Parathyroid adenoma (tissue), 2 donors: Measurements from ENCODE around the gene PUM1.
"Not testable (repeated sequence)": the region's sequence is repeated elsewhere in the genome, so short reads cannot be mapped to it uniquely, and the experiment has no call there.

Experiments used
- H2AFZ ChIP-seq: fragments of 300-600 bp; sonication (generic); one replicate; pipeline ENCODE4 v1.7.0; 2017; ENCODE audit warnings: antibody characterized with exemption, mild to moderate bottlenecking
- H3K27ac ChIP-seq: fragments of 300-600 bp; sonication (generic); one replicate; pipeline ENCODE4 v1.7.0; 2017
- H3K27me3 ChIP-seq: fragments of 300-600 bp; sonication (generic); one replicate; pipeline ENCODE4 v1.7.0; 2017; ENCODE audit warnings: low read length; ENCODE audit not compliant: control insufficient read depth, insufficient read depth
- H3K36me3 ChIP-seq: fragments of 300-600 bp; sonication (generic); one replicate; pipeline ENCODE4 v1.7.0; 2017; ENCODE audit warnings: low read length; ENCODE audit not compliant: control insufficient read depth, insufficient read depth
- H3K4me1 ChIP-seq: fragments of 300-600 bp; sonication (generic); one replicate; pipeline ENCODE4 v1.7.0; 2017; ENCODE audit warnings: control low read depth
- H3K4me2 ChIP-seq: fragments of 300-600 bp; sonication (generic); one replicate; pipeline ENCODE4 v1.7.0; 2017; ENCODE audit warnings: low read length
- H3K4me3 ChIP-seq: fragments of 300-600 bp; sonication (generic); one replicate; pipeline ENCODE4 v1.7.0; 2017; ENCODE audit warnings: low read depth, low read length
- H3K79me2 ChIP-seq: fragments of 300-600 bp; sonication (generic); one replicate; pipeline ENCODE4 v1.7.0; 2017; ENCODE audit warnings: control low read depth
- H3K9ac ChIP-seq: fragments of 300-600 bp; sonication (generic); one replicate; pipeline ENCODE4 v1.7.0; 2017; ENCODE audit warnings: mild to moderate bottlenecking
- H3K9me3 ChIP-seq: fragments of 300-600 bp; sonication (generic); one replicate; pipeline ENCODE4 v1.7.0; 2017; ENCODE audit warnings: low read length; ENCODE audit not compliant: control insufficient read depth
- TF ChIP-seq, protein P1 (sequence below): fragments of 300-600 bp; sonication (generic); IDR thresholded peaks from one replicate; pipeline ENCODE4 v1.7.0; 2017; ENCODE audit warnings: antibody characterized with exemption, mild to moderate bottlenecking
- donor health status: primary hyperparathyroidism.

PUM1 gene

DNA sequence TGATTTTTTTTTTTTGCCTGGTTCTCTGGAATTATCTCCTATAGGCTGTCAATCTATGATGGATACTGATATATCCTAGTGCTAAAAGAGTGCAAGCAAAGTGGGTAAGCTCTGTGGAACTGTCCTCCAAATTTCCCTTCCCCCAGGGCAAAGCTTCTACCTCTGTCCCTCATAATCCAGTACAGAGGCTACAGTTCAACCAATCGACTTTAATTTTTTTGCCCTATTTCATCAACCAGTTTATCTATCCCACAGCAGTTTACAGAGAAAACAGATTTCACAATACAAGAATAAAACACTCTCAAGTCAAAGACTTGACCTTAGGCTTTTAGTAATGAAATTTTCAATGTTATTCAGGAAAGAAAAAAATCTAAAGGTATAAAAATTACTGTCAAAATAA, 13.9 kb downstream of the PUM1 start:
- H3K4me3 ChIP-seq = no peak overlapping the region
- no peak overlapping the region for H3K4me2 ChIP-seq
- H3K27me3 ChIP-seq = no peaks in the 10 kb centered on the region
- no peak overlapping the region for H3K9ac ChIP-seq
- peaks cover 10% of the 10 kb centered on the region for H3K4me1 ChIP-seq
- no peaks in the 10 kb centered on the region for H3K9me3 ChIP-seq
- TF ChIP-seq, protein P1, sequence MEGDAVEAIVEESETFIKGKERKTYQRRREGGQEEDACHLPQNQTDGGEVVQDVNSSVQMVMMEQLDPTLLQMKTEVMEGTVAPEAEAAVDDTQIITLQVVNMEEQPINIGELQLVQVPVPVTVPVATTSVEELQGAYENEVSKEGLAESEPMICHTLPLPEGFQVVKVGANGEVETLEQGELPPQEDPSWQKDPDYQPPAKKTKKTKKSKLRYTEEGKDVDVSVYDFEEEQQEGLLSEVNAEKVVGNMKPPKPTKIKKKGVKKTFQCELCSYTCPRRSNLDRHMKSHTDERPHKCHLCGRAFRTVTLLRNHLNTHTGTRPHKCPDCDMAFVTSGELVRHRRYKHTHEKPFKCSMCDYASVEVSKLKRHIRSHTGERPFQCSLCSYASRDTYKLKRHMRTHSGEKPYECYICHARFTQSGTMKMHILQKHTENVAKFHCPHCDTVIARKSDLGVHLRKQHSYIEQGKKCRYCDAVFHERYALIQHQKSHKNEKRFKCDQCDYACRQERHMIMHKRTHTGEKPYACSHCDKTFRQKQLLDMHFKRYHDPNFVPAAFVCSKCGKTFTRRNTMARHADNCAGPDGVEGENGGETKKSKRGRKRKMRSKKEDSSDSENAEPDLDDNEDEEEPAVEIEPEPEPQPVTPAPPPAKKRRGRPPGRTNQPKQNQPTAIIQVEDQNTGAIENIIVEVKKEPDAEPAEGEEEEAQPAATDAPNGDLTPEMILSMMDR = no peak
- H2AFZ ChIP-seq = no peak overlapping the region
- H3K36me3 ChIP-seq = no peaks in the 10 kb centered on the region
- H3K79me2 ChIP-seq = peaks cover 54% of the 10 kb centered on the region
- no peak overlapping the region for H3K27ac ChIP-seq

DNA sequence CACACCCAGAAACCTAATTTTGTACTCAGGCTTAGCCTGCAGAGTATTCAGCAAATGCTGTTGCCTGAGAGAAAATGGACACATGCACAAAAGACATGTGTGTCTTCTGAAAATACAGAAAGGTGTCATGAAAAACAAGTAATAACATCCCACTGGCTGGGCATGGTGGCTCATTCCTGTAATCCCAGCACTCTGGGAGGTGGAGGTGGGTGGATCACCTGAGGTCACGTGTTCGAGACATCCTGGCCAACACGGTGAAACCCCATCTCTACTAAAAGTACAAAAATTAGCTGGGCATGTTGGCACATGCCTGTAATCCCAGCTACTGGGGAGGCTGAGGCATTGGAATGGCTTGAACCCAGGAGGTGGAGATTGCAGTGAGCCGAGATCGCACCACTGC, 18.0 kb downstream of the PUM1 start:
- not testable (repeated sequence) for H3K4me1 ChIP-seq, H3K36me3 ChIP-seq, H3K9me3 ChIP-seq, H3K9ac ChIP-seq, H3K4me3 ChIP-seq, H3K4me2 ChIP-seq, H2AFZ ChIP-seq, H3K27ac ChIP-seq, H3K27me3 ChIP-seq
- peaks cover 51% of the 10 kb centered on the region for H3K79me2 ChIP-seq

DNA sequence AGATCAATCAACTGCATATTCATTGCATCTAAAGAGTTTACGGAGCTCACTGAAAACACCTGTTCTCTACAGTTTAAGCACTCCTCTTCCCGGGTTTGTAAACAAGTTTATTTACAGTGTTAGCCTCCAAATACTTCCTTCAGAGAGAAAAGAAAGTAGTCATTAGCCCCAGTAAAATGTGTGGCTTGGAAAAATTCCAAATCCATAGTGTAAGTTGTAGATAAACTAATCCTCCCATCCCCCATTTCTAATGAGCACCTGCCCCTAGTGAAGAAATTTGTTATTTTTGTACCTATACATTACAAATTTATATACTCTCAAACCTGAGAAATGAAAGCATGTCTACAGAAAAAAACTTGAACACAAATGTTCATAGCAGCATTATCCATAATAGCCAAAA, 21.9 kb downstream of the PUM1 start:
- H3K4me1 ChIP-seq = no peaks in the 10 kb centered on the region
- H3K27me3 ChIP-seq = no peaks in the 10 kb centered on the region
- TF ChIP-seq, protein P1 = no peak
- no peak overlapping the region for H3K4me3 ChIP-seq
- peaks cover 52% of the 10 kb centered on the region for H3K79me2 ChIP-seq
- no peaks in the 10 kb centered on the region for H3K36me3 ChIP-seq
- H2AFZ ChIP-seq = no peak overlapping the region
- H3K9me3 ChIP-seq = no peaks in the 10 kb centered on the region
- H3K9ac ChIP-seq = no peak overlapping the region
- H3K27ac ChIP-seq = no peak overlapping the region
- H3K4me2 ChIP-seq = no peak overlapping the region

DNA sequence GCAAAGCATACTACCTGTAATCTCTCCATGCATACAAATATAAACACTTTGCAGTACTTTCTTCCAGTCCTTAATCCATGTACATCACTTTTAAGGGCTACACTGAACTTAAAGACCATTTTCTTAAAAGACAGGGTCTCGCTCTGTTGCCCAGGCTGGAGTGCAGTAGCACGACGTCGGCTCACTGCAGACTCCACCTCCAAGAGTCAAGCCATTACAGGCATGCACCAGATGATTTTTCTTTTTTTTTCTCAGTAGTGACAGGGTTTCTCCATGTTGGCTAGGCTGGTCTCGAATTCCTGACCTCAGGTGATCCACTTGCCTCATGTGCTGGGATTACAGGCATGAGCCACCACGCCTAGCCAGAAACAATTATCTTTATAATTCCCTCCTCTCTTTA, 22.9 kb downstream of the PUM1 start:
- H3K4me1 ChIP-seq = no peaks in the 10 kb centered on the region

DNA sequence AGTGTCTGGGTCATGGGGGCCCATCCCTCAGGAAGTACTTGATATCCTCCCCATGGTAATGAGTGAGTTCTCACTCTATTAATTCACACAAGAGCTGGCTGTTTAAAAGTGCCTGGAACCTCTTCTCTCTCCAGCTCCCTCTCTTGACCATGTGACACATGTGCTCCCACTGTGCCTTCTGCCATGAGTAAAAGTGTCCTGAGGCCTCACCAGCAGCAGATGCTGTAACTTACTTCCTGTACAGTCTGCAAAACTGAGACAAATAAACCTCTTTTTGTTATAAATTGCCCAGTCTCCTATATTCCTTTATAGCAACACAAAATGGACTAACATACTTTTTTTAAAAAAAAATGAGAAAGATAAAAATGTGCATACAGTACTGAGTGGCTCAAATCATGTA, 24.0 kb downstream of the PUM1 start:
- Histone ChIP-seq H3K36me3 (no peaks in the 10 kb centered on the region), H3K4me3 (no peak overlapping the region), H3K27me3 (no peaks in the 10 kb centered on the region), H3K79me2 (peaks cover 48% of the 10 kb centered on the region), H3K9me3 (no peaks in the 10 kb centered on the region), H3K4me1 (no peaks in the 10 kb centered on the region), H2AFZ (no peak overlapping the region), H3K4me2 (no peak overlapping the region), H3K27ac (no peak overlapping the region), H3K9ac (no peak overlapping the region)
- TF ChIP-seq, protein P1 = no peak

More for the DNA sequence above, 22.9 kb downstream of the PUM1 start:
- no peaks in the 10 kb centered on the region for H3K27me3 ChIP-seq
- no peaks in the 10 kb centered on the region for H3K36me3 ChIP-seq
- no peak overlapping the region for H3K4me2 ChIP-seq
- H3K9ac ChIP-seq = no peak overlapping the region
- no peak overlapping the region for H3K4me3 ChIP-seq
- no peak overlapping the region for H3K27ac ChIP-seq
- TF ChIP-seq, protein P1 = no peak
- H2AFZ ChIP-seq = no peak overlapping the region
- no peaks in the 10 kb centered on the region for H3K9me3 ChIP-seq
- H3K79me2 ChIP-seq = peaks cover 53% of the 10 kb centered on the region
